Measurements from ENCODE around the gene DMXL1. TPM values are rescaled to one million over a fixed set of nuclear protein-coding genes. Genes with fewer than 3 reads are reported as not detected.

The DMXL1 gene
- total and polyA plus RNA-seq, 9 donors = 16.2 to 32.4 (median 19.3) TPM

Other genes starting within 250 kb of the DMXL1 start
- 4.6 TPM for gene DTWD2, start 82.5 kb upstream of the DMXL1 start, total RNA-seq
- gene DTWD2, start 82.5 kb upstream of the DMXL1 start, polyA plus RNA-seq (ENCODE audit: insufficient read depth in 1 of 8, insufficient read length in 8 of 8, low replicate concordance in 1 of 8) = 1 to 10 TPM; 4.0 to 9.4 (median 6.0) TPM

Data from muscle of leg (tissue), 9 donors.